Colon (tissue), 2 donors: ENCODE data around the gene SLC35C1.

Source experiments
- FAIRE-seq: peaks from 2 replicates; lab custom pipeline; 2012; peaks lifted over from hg19 to GRCh38; lab: Jason Lieb, UNC
- donor health status: control.
- donor health status: control.

SLC35C1 gene

GRCh38 chr11:45804761-45805304, at the start of gene SLC35C1:
TSS of gene SLC35C1 (plus strand) at chr11:45805149. CDS start at chr11:45805802, 653 bp downstream.
- FAIRE-seq, result no peak

DNA sequence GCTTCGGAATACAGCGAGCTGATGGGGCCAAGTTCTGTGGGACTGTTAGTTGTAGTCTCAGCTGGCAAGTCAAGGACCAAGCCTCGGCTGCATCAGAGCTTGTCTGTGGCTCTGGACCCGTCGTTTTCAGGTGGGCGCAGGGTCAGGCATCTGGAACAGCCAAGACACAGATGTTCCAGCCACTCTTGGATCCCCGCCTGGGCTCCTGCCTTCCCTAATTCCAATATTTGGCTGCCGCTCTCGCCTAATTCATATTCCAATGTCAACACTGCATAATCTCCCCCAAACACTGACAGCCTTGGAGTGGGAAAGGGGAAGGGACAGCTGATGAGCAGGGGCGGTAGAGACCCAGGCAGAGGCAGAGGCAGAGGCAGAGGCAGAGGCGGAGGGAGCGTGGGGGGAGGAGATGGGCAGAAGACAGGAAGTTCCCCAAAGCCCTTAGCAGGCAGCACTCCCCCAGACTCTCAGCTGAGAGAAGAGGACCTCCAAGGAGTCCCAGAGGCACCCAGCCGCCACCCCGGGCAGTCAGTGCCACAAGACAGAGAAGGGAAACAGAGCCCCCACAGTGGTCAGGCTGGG, 49.6 kb upstream of the SLC35C1 start:
- FAIRE-seq, result no peak

GRCh38 chr11:45756384-45757010, 48.5 kb upstream of the SLC35C1 start:
- no peak for FAIRE-seq

DNA sequence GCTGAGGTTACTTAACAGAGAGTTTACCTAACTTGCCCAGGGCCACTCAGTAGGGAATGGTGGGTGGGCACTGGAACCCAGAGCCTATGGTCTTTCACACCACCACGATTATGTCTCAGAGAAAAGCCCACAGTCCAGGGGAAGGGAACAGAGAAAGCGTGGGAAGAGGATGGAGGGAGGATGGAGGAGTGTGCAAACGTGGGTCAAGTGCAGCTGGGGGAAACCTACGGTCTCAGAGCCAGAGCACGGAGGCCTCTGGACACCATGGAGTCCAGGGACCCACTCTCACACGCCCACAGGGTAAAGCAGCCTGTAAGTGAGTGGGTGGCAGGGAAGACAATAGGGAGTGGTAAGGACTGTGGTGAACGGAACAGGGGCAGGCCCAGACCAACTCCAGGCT, 47.3 kb upstream of the SLC35C1 start:
- FAIRE-seq, result no peak

DNA sequence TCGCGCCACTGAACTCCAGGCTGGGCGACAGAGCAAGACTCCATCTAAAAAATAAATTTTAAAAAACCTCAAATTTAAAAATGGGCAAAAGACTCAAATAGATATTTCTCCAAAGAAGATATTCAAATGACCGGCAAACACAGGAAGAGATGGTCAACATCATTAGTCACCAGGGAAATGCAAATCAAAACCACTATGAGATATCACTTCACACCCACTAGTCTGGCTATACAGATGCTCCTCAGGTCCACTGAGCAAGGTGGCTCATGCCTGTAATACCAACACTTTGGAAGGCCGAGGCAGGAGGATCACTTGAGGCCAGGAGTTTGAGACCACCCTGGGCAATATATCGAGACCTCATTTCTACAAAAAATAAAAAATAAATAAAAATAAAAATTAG, 43.3 kb upstream of the SLC35C1 start:
- FAIRE-seq, result no peak

GRCh38 chr11:45765107-45765668, 39.8 kb upstream of the SLC35C1 start:
- no peak for FAIRE-seq

GRCh38 chr11:45765836-45766235, 39.1 kb upstream of the SLC35C1 start:
- FAIRE-seq, result no peak

GRCh38 chr11:45766469-45766868, 38.5 kb upstream of the SLC35C1 start:
- no peak for FAIRE-seq

DNA sequence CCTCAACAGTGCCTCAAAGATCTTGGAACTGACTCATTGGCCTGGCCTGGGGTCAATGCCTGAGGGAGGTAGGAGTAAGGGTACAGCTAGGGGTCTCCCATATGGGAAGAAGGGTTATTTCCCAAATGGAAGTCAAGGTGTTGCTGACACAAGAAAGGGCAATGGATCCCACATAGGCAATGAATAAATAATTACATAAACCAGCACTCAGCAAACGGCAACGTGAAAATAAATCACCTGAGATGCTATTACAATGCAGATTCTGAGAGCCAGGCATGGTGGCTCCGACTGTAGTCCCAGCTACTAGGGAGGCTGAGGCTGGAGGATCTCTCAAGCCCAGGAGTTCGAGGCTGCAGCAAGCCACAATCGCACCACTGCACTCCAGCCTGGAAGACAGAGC, 36.5 kb upstream of the SLC35C1 start:
- no peak for FAIRE-seq

DNA sequence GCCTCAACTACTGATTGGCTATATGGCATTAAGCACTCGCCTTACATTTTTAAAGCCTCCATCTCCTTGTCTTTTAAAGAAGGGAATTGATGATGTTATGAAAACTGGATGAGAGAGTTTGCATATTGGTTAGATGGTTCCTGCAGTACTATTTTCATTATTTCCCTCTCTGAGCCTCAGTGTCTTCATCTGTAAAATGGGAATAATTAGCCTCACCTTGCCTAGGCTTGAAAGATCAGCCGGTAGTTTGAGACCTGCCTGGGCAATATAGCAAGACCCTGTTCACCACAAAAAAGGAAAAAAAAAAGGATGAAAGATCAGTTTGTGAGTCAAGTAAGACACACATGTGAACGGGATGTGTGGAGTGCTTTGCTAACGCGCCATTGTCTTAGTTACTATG, 35.0 kb upstream of the SLC35C1 start:
- no peak for FAIRE-seq

- FAIRE-seq, result no peak
Measured at GRCh38 chr11:45771193-45771565, 33.8 kb upstream of the SLC35C1 start.

GRCh38 chr11:45771566-45772448, 33.1 kb upstream of the SLC35C1 start:
- FAIRE-seq, result no peak

DNA sequence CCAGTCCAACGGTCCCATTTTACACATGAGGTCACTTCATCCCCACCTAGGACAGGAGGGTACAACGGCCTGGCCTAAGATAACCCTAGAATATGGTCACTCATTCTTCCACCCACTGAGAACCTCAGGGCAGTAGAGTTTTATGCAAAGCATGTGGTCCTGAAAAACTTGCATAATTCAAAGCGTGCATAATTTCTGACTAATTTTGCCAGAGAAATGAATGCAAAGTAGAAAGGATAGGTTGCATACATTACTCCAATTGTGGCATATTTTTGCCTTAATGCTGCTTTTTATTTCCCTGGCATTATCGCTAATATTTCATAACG, 32.5 kb upstream of the SLC35C1 start:
- no peak for FAIRE-seq

- FAIRE-seq, result no peak
Measured at GRCh38 chr11:45772986-45773785, 31.8 kb upstream of the SLC35C1 start.

- no peak for FAIRE-seq
Measured at GRCh38 chr11:45773786-45774655, 30.9 kb upstream of the SLC35C1 start.

- no peak for FAIRE-seq
Measured at GRCh38 chr11:45774786-45775185, 30.2 kb upstream of the SLC35C1 start.

GRCh38 chr11:45777127-45777969, 27.6 kb upstream of the SLC35C1 start:
- no peak for FAIRE-seq

DNA sequence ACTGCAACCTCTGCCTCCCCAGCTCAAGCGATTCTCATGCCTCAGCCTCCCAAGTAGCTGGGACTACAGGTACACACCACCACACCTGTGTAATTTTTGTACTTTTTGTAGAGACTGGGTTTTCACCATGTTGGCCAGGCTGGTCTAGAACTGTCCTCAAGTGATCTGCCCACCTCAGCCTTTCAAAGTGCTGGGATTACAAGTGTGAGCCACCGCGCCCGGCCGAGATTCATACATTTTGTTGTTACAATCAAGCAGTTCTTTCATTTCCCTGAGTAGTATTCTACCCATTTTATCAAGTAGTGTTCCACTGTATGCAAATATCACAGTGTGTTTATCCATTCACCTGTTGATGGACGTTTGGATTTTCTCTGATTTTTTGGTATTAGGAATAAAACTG, 26.6 kb upstream of the SLC35C1 start:
- no peak for FAIRE-seq

GRCh38 chr11:45779602-45780001, 25.3 kb upstream of the SLC35C1 start:
- FAIRE-seq, result no peak

DNA sequence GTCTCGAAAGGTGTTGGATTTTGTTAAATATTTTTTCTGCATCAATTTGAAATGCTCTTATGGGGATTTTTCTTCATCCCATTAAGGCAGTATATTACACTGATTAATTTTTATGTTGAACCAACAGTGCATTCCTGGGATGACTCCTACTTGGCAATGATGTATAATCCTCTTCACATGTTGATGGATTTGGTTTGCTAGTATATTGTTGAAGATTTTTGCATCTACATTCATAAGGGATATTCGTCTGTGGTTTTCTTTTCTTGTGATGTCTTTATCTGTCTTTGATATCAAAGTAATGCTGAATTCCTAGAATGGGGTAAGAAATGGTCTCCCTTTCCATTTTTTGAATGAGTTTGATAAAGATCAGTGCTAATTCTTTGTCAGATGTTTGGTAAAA, 18.7 kb upstream of the SLC35C1 start:
- no peak for FAIRE-seq
